ENCODE results near the gene WDR5.

Gene WDR5

GRCh38 chr9:134173127-134174072, 37.5 kb downstream of the WDR5 start:
- no peak for DNase-seq
- Histone ChIP-seq H3K4me1 (ENCODE audit: control insufficient read depth, insufficient read depth, low read length, poor library complexity, severe bottlenecking) (no peaks in the 10 kb centered on the region), H3K4me3 (ENCODE audit: insufficient read depth, low read depth, low read length, poor library complexity, severe bottlenecking) (no peak overlapping the region), H3K36me3 (ENCODE audit: control insufficient read depth, insufficient read depth, low read length) (no peaks in the 10 kb centered on the region), H3K9me3 (ENCODE audit: control insufficient read depth, low read length) (no peaks in the 10 kb centered on the region), H3K27ac (ENCODE audit: insufficient read depth, low read length, poor library complexity, severe bottlenecking) (no peak overlapping the region), H3K27me3 (replicated peaks; ENCODE audit: control insufficient read depth, insufficient read depth, low read length, poor library complexity, severe bottlenecking) (no peaks in the 10 kb centered on the region)

GRCh38 chr9:134174073-134174449, 38.2 kb downstream of the WDR5 start:
- Histone ChIP-seq H3K4me1 (ENCODE audit: control insufficient read depth, insufficient read depth, low read length, poor library complexity, severe bottlenecking) (no peaks in the 10 kb centered on the region), H3K27ac (ENCODE audit: insufficient read depth, low read length, poor library complexity, severe bottlenecking) (no peak overlapping the region), H3K36me3 (ENCODE audit: control insufficient read depth, insufficient read depth, low read length) (no peaks in the 10 kb centered on the region), H3K4me3 (ENCODE audit: insufficient read depth, low read depth, low read length, poor library complexity, severe bottlenecking) (no peak overlapping the region), H3K9me3 (ENCODE audit: control insufficient read depth, low read length) (no peaks in the 10 kb centered on the region), H3K27me3 (replicated peaks; ENCODE audit: control insufficient read depth, insufficient read depth, low read length, poor library complexity, severe bottlenecking) (no peaks in the 10 kb centered on the region)
- no peak for DNase-seq

DNA sequence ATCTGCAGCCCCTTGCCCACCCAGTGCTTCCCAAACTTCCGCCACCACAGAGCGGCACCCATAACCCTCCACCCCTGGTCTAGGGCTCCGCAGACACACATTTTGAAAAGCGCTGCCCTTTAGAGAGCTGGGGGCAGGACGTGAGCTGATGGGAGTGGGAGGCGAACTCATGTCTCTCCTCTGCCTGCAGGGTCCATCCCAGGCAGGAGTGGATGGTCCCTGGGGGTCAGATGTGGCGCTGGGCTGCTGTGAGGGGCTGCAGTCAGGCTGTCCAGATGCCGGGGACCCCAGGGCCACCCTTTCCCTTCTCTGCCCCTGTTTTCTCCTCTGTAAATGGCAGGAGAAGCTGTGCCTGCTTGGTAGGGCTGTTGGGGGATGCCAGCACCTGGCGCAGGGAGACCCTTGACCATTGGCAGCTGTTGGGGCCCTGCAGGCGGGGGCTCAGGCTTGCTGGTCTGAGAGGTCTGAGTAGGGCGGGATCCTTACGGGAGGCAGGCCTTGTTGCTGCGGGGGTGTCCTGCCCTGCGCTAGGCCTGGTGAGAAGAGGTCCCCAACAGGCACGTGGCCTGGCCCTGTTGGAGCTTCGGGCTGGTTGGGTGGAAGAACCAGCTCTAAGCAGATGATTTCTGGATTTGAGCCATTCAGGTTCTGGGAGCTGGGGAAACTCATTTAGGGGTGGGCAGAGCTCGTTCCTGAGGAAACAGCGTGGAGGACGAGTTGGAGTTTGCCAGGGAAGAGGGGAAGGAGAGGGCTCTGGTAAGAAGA, 38.8 kb downstream of the WDR5 start:
- Histone ChIP-seq H3K9me3 (ENCODE audit: control insufficient read depth, low read length) (no peaks in the 10 kb centered on the region), H3K36me3 (ENCODE audit: control insufficient read depth, insufficient read depth, low read length) (no peaks in the 10 kb centered on the region), H3K27me3 (replicated peaks; ENCODE audit: control insufficient read depth, insufficient read depth, low read length, poor library complexity, severe bottlenecking) (no peaks in the 10 kb centered on the region), H3K4me1 (ENCODE audit: control insufficient read depth, insufficient read depth, low read length, poor library complexity, severe bottlenecking) (no peaks in the 10 kb centered on the region), H3K27ac (ENCODE audit: insufficient read depth, low read length, poor library complexity, severe bottlenecking) (no peak overlapping the region), H3K4me3 (ENCODE audit: insufficient read depth, low read depth, low read length, poor library complexity, severe bottlenecking) (no peak overlapping the region)
- DNase-seq, result no peak

- H3K36me3 ChIP-seq (ENCODE audit: control insufficient read depth, insufficient read depth, low read length), result no peaks in the 10 kb centered on the region
- no peaks in the 10 kb centered on the region for H3K27me3 ChIP-seq (replicated peaks; ENCODE audit: control insufficient read depth, insufficient read depth, low read length, poor library complexity, severe bottlenecking)
- no peak for DNase-seq
- H3K9me3 ChIP-seq (ENCODE audit: control insufficient read depth, low read length), result no peaks in the 10 kb centered on the region
- H3K4me1 ChIP-seq (ENCODE audit: control insufficient read depth, insufficient read depth, low read length, poor library complexity, severe bottlenecking), result no peaks in the 10 kb centered on the region
- H3K4me3 ChIP-seq (ENCODE audit: insufficient read depth, low read depth, low read length, poor library complexity, severe bottlenecking), result no peak overlapping the region
- no peak overlapping the region for H3K27ac ChIP-seq (ENCODE audit: insufficient read depth, low read length, poor library complexity, severe bottlenecking)
Observed at GRCh38 chr9:134175291-134175807, 39.5 kb downstream of the WDR5 start.

DNA sequence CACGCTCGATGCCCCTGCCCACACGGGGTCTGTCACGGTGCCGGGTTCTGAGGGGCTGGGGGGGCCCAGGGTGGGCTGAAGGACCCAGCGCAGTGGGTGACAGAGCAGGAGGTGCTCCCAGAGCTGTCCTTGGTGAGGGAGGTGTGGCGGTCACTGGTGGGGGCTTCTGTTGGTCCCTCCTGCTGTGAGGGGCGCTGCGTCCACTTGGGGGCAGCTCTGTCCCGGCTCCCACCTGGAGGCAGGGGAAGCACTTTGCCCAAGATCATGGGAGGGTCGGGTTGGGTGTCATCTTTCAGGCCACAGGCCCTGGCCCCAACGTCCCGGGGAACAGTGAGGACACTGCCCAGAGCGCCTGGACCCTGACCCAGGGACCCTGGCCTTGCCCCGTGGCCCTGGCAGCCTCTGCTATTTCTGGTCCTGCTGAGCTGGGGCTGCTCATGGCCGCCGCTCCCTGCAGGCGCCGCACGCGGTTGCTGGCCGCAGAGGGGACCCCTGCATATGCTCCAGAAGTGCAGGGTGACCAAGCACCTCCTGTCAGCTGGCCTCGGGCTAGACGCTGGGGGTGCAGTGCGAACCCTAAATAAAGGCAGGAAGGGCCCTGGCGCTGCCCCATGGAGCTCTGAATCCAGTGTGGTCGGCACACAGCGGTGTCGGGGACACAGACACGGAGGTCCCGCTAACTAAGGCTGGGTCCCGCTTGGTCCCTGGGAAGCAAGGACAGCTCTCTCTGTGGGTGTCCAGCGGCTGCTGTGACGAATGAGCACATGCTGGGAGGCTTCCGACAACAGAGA, 40.1 kb downstream of the WDR5 start:
- DNase-seq, result no peak
- H3K4me1 ChIP-seq (ENCODE audit: control insufficient read depth, insufficient read depth, low read length, poor library complexity, severe bottlenecking), result no peaks in the 10 kb centered on the region
- H3K27ac ChIP-seq (ENCODE audit: insufficient read depth, low read length, poor library complexity, severe bottlenecking), result no peak overlapping the region
- no peak overlapping the region for H3K4me3 ChIP-seq (ENCODE audit: insufficient read depth, low read depth, low read length, poor library complexity, severe bottlenecking)
- H3K27me3 ChIP-seq (replicated peaks; ENCODE audit: control insufficient read depth, insufficient read depth, low read length, poor library complexity, severe bottlenecking), result no peaks in the 10 kb centered on the region
- no peaks in the 10 kb centered on the region for H3K9me3 ChIP-seq (ENCODE audit: control insufficient read depth, low read length)
- H3K36me3 ChIP-seq (ENCODE audit: control insufficient read depth, insufficient read depth, low read length), result no peaks in the 10 kb centered on the region

DNA sequence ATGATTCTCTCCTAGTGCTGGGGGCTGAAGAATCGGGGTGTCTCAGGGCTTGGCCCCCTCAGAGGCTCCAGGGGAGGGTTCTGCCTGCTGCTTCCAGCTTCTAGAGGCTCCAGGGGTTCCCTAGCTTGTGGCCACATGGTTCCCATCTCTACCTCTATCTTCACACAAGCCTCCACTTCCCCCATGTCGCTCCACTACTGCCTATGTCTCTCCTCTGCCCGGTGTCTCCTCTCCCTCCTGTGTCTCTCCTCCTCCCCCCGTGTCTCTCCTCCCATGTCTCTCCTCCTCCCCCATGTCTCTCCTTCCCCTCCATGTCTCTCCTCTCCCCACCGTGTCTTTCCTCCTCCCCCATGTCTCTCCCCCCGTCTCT, 40.7 kb downstream of the WDR5 start:
- no peak for DNase-seq
- H3K27ac ChIP-seq (ENCODE audit: insufficient read depth, low read length, poor library complexity, severe bottlenecking), result no peak overlapping the region
- no peaks in the 10 kb centered on the region for H3K9me3 ChIP-seq (ENCODE audit: control insufficient read depth, low read length)
- no peak overlapping the region for H3K4me3 ChIP-seq (ENCODE audit: insufficient read depth, low read depth, low read length, poor library complexity, severe bottlenecking)
- no peaks in the 10 kb centered on the region for H3K36me3 ChIP-seq (ENCODE audit: control insufficient read depth, insufficient read depth, low read length)
- no peaks in the 10 kb centered on the region for H3K27me3 ChIP-seq (replicated peaks; ENCODE audit: control insufficient read depth, insufficient read depth, low read length, poor library complexity, severe bottlenecking)
- peaks cover 3% of the 10 kb centered on the region for H3K4me1 ChIP-seq (ENCODE audit: control insufficient read depth, insufficient read depth, low read length, poor library complexity, severe bottlenecking)

DNA sequence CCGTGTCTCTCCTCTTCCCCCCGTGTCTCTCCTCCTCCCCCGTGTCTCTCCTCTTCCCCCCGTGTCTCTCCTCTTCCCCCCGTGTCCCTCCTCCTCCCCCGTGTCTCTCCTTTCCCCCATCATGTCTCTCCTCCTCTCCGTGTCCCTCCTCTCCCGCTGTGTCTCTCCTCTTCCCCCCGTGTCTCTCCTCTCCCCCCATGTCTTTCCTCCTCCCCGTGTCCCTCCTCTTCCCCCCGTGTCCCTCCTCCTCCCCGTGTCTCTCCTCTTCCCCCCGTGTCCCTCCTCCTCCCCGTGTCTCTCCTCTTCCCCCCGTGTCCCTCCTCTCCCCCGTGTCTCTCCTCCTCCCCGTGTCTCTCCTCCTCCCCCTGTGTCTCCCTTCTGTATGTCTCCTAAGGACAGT, 41.3 kb downstream of the WDR5 start:
- no peak for DNase-seq
- Histone ChIP-seq H3K27me3 (replicated peaks; ENCODE audit: control insufficient read depth, insufficient read depth, low read length, poor library complexity, severe bottlenecking) (no peaks in the 10 kb centered on the region), H3K36me3 (ENCODE audit: control insufficient read depth, insufficient read depth, low read length) (no peaks in the 10 kb centered on the region), H3K9me3 (ENCODE audit: control insufficient read depth, low read length) (no peaks in the 10 kb centered on the region), H3K4me1 (ENCODE audit: control insufficient read depth, insufficient read depth, low read length, poor library complexity, severe bottlenecking) (peaks cover 8% of the 10 kb centered on the region), H3K27ac (ENCODE audit: insufficient read depth, low read length, poor library complexity, severe bottlenecking) (no peak overlapping the region), H3K4me3 (ENCODE audit: insufficient read depth, low read depth, low read length, poor library complexity, severe bottlenecking) (no peak overlapping the region)

DNA sequence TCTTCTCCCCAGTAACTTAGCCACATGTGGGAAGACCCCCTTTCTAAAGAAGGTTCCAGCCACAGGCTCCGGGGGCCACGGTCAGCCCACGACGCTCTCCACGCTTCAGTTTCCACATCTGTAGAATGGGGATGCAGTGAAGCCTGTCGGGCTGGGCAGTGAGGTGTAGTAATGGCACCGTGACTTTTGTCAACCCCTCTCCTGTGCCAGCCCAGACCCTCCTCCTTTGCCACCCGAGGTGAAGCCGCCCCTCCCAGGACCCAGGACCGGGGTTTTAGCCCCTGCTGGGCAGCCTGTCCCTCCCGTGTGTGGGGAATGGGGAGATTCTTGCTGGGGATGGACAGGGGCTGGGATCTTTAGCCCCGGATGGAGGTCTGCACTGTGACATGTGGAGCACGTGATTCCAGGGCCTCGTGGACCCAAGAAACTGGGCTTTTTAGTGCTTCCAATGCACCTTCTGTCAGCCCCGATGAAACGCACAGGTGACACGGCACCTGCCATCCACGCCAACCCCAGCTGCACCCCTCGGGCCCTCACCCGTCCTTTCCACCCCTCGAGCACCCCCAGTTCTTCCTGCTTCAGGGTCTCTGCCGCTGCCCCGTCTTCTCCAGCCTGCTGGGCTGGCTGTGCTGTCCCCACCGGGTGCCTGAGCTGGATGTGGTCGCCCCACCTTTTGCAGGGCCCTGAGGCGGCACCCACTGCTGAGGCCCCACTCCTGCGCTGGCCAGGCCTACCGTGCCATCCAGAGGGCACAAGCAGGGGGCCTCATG, 41.9 kb downstream of the WDR5 start:
- Histone ChIP-seq H3K9me3 (ENCODE audit: control insufficient read depth, low read length) (no peaks in the 10 kb centered on the region), H3K36me3 (ENCODE audit: control insufficient read depth, insufficient read depth, low read length) (no peaks in the 10 kb centered on the region), H3K27me3 (replicated peaks; ENCODE audit: control insufficient read depth, insufficient read depth, low read length, poor library complexity, severe bottlenecking) (no peaks in the 10 kb centered on the region), H3K4me1 (ENCODE audit: control insufficient read depth, insufficient read depth, low read length, poor library complexity, severe bottlenecking) (peaks cover 8% of the 10 kb centered on the region), H3K4me3 (ENCODE audit: insufficient read depth, low read depth, low read length, poor library complexity, severe bottlenecking) (no peak overlapping the region), H3K27ac (ENCODE audit: insufficient read depth, low read length, poor library complexity, severe bottlenecking) (no peak overlapping the region)
- DNase-seq, result no peak

DNA sequence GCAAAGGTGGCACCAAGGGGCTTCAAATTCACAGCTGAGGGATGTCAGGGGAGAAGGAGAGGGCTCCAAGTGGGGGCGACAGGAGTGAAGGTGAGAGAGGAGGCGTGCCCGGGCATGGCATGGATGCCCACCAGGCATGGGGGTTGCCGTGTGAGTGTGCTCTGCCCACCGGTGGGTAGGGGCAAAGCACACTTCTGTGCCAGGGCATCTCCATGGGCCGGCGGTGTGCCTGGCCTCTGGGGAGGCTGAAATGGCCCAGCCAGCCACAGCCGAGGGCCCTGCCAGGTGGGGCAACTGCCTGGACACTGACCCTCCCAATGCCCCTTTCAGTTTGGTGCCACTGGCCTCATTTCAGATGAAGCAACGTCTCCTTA, 42.5 kb downstream of the WDR5 start:
- DNase-seq, result no peak
- Histone ChIP-seq H3K4me3 (ENCODE audit: insufficient read depth, low read depth, low read length, poor library complexity, severe bottlenecking) (no peak overlapping the region), H3K9me3 (ENCODE audit: control insufficient read depth, low read length) (no peaks in the 10 kb centered on the region), H3K4me1 (ENCODE audit: control insufficient read depth, insufficient read depth, low read length, poor library complexity, severe bottlenecking) (peaks cover 8% of the 10 kb centered on the region), H3K27me3 (replicated peaks; ENCODE audit: control insufficient read depth, insufficient read depth, low read length, poor library complexity, severe bottlenecking) (no peaks in the 10 kb centered on the region), H3K36me3 (ENCODE audit: control insufficient read depth, insufficient read depth, low read length) (no peaks in the 10 kb centered on the region), H3K27ac (ENCODE audit: insufficient read depth, low read length, poor library complexity, severe bottlenecking) (no peak overlapping the region)

All from effector memory CD4-positive, alpha-beta T cell (primary cell).